NT2/D1 (cell line): ENCODE data around the gene SFRP2.

ENCODE experiments used
- DNase-seq: peaks from one replicate; pipeline ENCODE4 v3.0.0-alpha.2; 2011; ENCODE audit warnings: low read depth, low spot score
- H3K27me3 ChIP-seq: 2 replicates; pipeline ENCODE4 v1.6.0; 2011; ENCODE audit warnings: mild to moderate bottlenecking; ENCODE audit not compliant: insufficient read length, insufficient read depth
- H3K36me3 ChIP-seq: 2 replicates; pipeline ENCODE4 v1.6.1; 2011; ENCODE audit warnings: mild to moderate bottlenecking, low read length, mixed read lengths; ENCODE audit not compliant: insufficient read depth, insufficient read length
- H3K4me1 ChIP-seq: 2 replicates; pipeline ENCODE4 v1.5.1; 2011; ENCODE audit not compliant: insufficient read depth, insufficient read length
- H3K4me3 ChIP-seq: 2 replicates; pipeline ENCODE4 v1.5.1; 2011; ENCODE audit warnings: low read depth; ENCODE audit not compliant: insufficient read length
- H3K9ac ChIP-seq: 2 replicates; pipeline ENCODE4 v1.6.0; 2011; ENCODE audit warnings: low read depth; ENCODE audit not compliant: insufficient read length
- H3K9me3 ChIP-seq: 2 replicates; pipeline ENCODE4 v1.5.1; 2011; ENCODE audit warnings: mild to moderate bottlenecking, low read length; ENCODE audit not compliant: insufficient read depth
- SUZ12 ChIP-seq: IDR thresholded peaks from 2 replicates; pipeline ENCODE4 v1.6.1; 2011; ENCODE audit not compliant: insufficient read length, insufficient read depth; ENCODE audit errors: extremely low read depth
- YY1 ChIP-seq: IDR thresholded peaks from 2 replicates; pipeline ENCODE4 v1.6.1; 2011; ENCODE audit not compliant: insufficient read length, insufficient read depth
- ZNF274 ChIP-seq: IDR thresholded peaks from 2 replicates; pipeline ENCODE4 v1.6.1; 2011; ENCODE audit warnings: mild to moderate bottlenecking, low read depth, low read length

The SFRP2 gene

GRCh38 chr4:153798420-153798819, 9.5 kb upstream of the SFRP2 start:
- Histone ChIP-seq H3K36me3 (no peaks in the 10 kb centered on the region), H3K4me3 (no peak overlapping the region), H3K9ac (no peak overlapping the region), H3K4me1 (no peaks in the 10 kb centered on the region), H3K27me3 (no peaks in the 10 kb centered on the region), H3K9me3 (no peaks in the 10 kb centered on the region)
- TF ChIP-seq ZNF274 (no peak), YY1 (no peak), SUZ12 (no peak)
- no peak for DNase-seq

GRCh38 chr4:153794006-153794405, 5.1 kb upstream of the SFRP2 start:
- TF ChIP-seq YY1 = no peak
- Histone ChIP-seq H3K36me3 (no peaks in the 10 kb centered on the region), H3K4me1 (peaks cover 6% of the 10 kb centered on the region), H3K9ac (no peak overlapping the region), H3K9me3 (no peaks in the 10 kb centered on the region), H3K27me3 (peaks cover 13% of the 10 kb centered on the region), H3K4me3 (no peak overlapping the region)
- no peak for DNase-seq

- H3K4me1 ChIP-seq = peaks cover 6% of the 10 kb centered on the region
- no peaks in the 10 kb centered on the region for H3K9me3 ChIP-seq
- DNase-seq = no peak
- H3K9ac ChIP-seq = peak overlapping the region; percentile 70
- no peaks in the 10 kb centered on the region for H3K36me3 ChIP-seq
- H3K4me3 ChIP-seq = peak overlapping the region; percentile 39
- TF ChIP-seq SUZ12 (no peak), YY1 (no peak), ZNF274 (no peak)
- H3K27me3 ChIP-seq = peaks cover 13% of the 10 kb centered on the region
Measured at GRCh38 chr4:153792618-153793247, 3.9 kb upstream of the SFRP2 start.

- no peak for DNase-seq
- H3K4me1 ChIP-seq = peaks cover 6% of the 10 kb centered on the region
- peaks cover 13% of the 10 kb centered on the region for H3K27me3 ChIP-seq
- H3K9me3 ChIP-seq = no peaks in the 10 kb centered on the region
- no peak for TF ChIP-seq YY1
- no peak for TF ChIP-seq ZNF274
- TF ChIP-seq SUZ12 = no peak
- H3K36me3 ChIP-seq = no peaks in the 10 kb centered on the region
- H3K4me3 ChIP-seq = peak overlapping the region; percentile 45
- H3K9ac ChIP-seq = peak overlapping the region; percentile 72
Measured at GRCh38 chr4:153791746-153792617, 3.1 kb upstream of the SFRP2 start.

GRCh38 chr4:153790962-153791551, 2.2 kb upstream of the SFRP2 start:
- H3K4me3 ChIP-seq = peak overlapping the region; percentile 45
- H3K27me3 ChIP-seq = peaks cover 13% of the 10 kb centered on the region
- H3K9me3 ChIP-seq = no peaks in the 10 kb centered on the region
- DNase-seq = no peak
- no peaks in the 10 kb centered on the region for H3K36me3 ChIP-seq
- peaks cover 6% of the 10 kb centered on the region for H3K4me1 ChIP-seq
- TF ChIP-seq ZNF274 (no peak), YY1 (no peak), SUZ12 (no peak)
- peak overlapping the region; percentile 72 for H3K9ac ChIP-seq

- Histone ChIP-seq H3K4me1 (peaks cover 6% of the 10 kb centered on the region), H3K36me3 (no peaks in the 10 kb centered on the region), H3K4me3 (no peak overlapping the region), H3K9ac (no peak overlapping the region), H3K27me3 (peaks cover 13% of the 10 kb centered on the region), H3K9me3 (no peaks in the 10 kb centered on the region)
- no peak for DNase-seq
- TF ChIP-seq YY1 (no peak), ZNF274 (no peak)
Measured at GRCh38 chr4:153790500-153790865, 1.6 kb upstream of the SFRP2 start.

GRCh38 chr4:153789741-153790499, 1.0 kb upstream of the SFRP2 start:
- Histone ChIP-seq H3K36me3 (peaks cover 4% of the 10 kb centered on the region), H3K4me3 (peak overlapping the region; percentile 90), H3K27me3 (peaks cover 13% of the 10 kb centered on the region), H3K4me1 (peaks cover 6% of the 10 kb centered on the region), H3K9ac (peak overlapping the region; percentile 92), H3K9me3 (no peaks in the 10 kb centered on the region)
- peak; percentile 94 for DNase-seq
- TF ChIP-seq YY1 = no peak
- TF ChIP-seq ZNF274 = no peak
- TF ChIP-seq SUZ12 = no peak
